HG03135 (cell line): Measurements from ENCODE around the gene PNPLA5.

Experiments used
- ATAC-seq: cut with Tn5 transposase; IDR thresholded peaks from one replicate; pipeline ENCODE4 v1.9.1; 2021; ENCODE audit warnings: mild to moderate bottlenecking, moderate library complexity; ENCODE audit not compliant: unreplicated experiment

The PNPLA5 gene

GRCh38 chr22:43855431-43855830, 36.4 kb downstream of the PNPLA5 start:
- ATAC-seq, result no peak

- no peak for ATAC-seq
Observed at GRCh38 chr22:43854786-43855271, 37.0 kb downstream of the PNPLA5 start.

DNA sequence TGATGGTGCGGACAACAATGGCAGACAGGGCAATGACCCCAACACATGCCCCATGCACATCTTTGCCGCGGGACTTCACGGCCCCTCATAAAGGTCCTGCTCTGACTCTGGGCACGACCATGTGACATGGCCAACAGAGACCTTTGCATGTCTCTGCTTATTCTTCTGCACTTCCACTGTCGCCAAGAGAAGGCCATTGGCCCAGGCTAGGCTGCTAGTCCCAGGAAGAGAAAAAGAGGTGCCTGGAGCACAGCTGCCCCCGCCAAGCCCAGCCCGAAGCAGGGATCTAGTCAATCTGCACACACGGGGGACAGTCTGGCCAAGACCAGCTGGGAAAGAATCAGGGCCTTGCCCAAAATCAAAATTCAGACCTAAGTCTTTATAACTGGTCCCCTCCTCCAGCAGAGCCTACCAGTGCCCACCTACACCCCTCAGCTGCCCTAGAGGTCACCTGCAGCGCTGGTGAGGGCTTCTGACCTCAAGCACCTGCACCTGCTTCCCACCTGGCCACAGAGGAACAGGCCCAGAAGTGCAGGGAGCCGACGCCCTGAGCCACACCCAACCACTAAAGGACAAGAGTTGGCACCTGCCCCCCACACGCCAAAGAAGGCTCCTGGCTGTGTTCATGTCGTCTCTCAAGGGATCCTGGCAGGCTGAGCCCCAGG, 37.6 kb downstream of the PNPLA5 start:
- no peak for ATAC-seq

- no peak for ATAC-seq
Observed at GRCh38 chr22:43853328-43853931, 38.4 kb downstream of the PNPLA5 start.

GRCh38 chr22:43852573-43853327, 39.1 kb downstream of the PNPLA5 start:
- no peak for ATAC-seq

DNA sequence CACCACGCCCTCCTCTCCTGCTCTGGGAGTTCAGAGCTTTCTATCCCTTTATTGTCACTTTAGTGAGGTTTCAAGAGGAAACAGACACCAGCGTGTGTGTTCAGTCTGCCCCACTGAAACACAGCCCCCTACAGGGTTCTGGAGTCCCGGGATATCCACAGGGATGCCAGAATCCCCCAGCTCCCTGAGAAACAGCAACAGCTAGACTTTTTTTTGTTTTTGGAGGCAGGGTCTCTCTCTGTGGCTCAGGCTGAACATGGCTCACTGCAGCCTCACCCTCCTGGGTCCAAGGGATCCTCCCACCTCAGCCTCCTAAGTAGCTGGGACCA, 39.9 kb downstream of the PNPLA5 start:
- ATAC-seq, result no peak

DNA sequence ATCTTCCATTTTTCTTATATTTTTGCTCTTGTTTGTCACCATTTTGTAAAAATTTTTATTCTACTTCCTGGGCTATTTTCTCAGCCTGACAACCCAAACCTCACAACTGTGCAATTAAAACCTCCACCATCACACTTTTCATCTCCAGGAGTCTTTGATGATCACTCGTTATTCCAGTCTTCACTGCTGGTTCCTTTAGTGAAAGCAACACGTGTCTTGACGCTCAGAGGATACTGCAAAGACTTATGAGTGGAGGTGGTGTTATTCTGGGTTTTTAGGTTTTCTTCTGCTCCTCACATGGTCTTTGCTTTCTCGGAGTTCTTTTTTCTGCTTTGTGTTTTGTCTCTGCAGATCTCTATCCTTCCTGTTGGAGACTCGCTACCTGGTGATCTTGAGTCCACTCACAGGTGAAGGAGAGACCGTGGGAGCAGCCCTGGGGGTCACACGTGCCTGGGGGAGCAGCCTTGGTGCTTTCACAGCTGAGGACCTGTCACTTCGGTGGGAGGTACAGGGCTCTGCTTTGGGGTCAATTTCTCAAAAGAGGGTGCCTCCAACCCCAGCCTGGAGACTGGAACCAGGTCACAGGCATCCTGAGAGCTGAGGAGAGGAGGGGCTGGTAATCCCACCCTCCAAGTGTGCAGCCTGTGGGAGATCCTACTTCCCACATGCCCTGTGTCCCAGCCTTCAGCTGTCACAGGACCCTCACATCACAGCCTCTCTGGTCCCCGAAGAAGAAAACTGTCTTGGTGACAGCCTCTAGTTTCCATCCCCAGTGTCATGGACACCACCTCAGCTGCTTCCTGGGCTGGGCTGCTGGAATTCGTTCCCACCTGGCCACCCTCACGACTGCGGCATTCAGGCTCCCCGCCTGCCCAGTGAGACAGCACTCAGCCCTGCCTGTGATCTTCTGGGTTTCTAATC, 40.5 kb downstream of the PNPLA5 start:
- no peak for ATAC-seq

DNA sequence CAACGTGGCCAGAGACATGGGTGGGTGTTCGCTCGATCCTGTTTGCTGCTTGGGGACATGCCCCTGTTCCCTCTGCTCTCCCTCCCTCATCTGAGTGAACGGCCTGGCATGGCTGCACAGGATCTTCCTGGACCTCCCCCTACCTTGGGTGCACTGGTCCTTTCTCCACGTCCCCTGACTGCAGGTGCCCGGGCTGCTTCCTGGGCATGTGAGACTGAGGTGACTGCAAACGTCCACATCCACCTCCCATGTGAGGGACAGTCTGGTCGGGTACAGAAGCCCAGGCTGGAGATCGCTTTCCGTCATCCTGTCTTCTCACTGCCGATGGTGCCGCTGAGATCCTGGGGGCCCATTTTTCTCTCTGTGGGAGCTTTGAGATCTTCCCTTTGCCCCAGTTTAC, 41.3 kb downstream of the PNPLA5 start:
- no peak for ATAC-seq

GRCh38 chr22:43849731-43850130, 42.1 kb downstream of the PNPLA5 start:
- ATAC-seq, result no peak

GRCh38 chr22:43848366-43849171, 43.2 kb downstream of the PNPLA5 start:
- no peak for ATAC-seq

GRCh38 chr22:43847376-43848289, 44.2 kb downstream of the PNPLA5 start:
- ATAC-seq, result no peak

DNA sequence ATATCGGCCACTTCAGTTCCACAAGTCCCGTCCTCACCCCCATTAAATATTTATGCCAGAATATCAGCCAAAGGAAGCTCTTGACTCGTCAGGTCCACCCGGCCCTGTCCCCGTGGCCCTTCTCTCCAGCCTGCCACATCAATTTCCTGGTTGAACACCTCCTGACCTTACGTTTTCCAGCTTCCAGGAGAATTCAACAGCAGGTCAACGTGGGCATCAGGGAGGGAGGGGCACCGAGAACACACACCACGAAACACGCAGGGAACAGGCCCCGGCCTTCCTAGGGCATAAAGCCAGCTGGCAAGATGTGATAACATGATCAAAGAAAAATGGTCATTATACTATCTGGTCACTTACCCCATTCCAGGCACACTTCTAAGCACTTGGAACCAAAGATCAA, 44.8 kb downstream of the PNPLA5 start:
- ATAC-seq, result no peak

- no peak for ATAC-seq
Observed at GRCh38 chr22:43845981-43846380, 45.8 kb downstream of the PNPLA5 start.

DNA sequence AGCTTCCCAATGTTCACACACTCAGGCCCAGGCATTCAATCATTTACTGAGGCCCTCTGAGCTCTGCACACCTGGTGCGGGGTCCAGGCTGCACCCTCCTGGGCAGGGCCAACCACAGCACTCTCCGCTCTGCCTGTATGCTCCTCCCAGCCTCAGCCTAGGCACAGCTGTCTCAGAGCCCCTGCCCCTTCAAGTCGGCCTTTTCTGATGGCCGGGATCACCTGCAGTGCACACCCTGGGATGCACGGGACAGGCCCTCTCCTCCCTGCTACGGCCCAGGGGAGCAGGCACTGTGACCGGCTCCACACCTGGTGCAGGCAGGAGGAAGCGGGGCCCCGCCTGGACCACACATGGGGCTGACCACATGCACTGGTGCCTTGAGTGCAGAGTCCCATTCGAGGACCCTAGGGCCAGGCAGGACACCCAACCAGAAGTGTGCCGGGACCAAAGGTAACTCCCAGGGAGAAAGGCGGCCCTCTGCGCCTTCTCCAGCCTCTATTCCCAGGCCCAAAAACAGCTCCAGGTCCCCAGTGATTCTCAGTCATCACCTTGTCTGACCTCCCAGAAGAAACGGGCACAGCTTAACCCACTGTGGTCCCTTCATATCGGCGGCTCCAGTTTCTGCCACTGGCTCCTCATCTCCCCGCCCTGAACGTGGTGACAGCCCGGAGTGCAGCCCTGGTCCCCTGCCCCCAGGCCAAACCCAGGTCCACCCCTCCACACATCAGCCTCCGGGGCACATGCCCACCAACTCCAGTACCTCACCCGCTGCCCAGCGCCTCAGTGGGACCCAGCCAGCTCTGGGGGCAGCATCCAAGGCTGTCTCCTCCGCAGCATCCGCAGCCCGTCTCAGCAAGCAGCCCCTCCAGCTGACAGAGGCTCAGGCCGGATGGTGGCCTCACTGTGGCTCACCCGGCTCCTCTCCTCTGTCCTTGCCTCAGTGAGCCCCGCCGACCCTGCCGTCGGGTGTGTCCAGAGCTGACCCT, 47.0 kb downstream of the PNPLA5 start:
- ATAC-seq, result no peak

- no peak for ATAC-seq
Observed at GRCh38 chr22:43843783-43844530, 47.9 kb downstream of the PNPLA5 start.

DNA sequence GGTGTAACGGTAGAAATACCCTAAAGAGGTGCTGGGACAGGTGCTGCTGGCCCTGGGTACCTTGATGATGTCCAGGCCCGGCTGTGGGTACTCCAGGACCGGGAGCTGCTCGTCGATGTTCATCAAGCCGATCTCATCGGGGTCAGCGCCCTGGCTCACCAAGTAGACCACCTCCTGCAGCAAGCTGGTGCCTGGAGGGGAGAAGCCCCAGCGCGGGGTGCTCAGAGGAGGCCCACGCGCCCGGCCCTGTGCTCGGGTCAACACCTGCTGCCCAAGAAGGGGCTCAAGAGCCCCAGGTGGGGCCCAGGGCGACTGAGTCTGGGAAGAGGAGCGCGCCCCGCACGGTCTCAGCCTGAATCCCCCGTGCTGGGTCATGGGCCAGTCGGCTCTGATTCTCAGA, 50.1 kb downstream of the PNPLA5 start:
- ATAC-seq, result no peak

GRCh38 chr22:43840851-43841250, 51.0 kb downstream of the PNPLA5 start:
- ATAC-seq, result no peak
